Naive thymus-derived CD4-positive, alpha-beta T cell (primary cell): Measurements from ENCODE around the gene SLC39A3. TPM values are rescaled to one million over a fixed set of nuclear protein-coding genes. Genes with fewer than 3 reads are reported as not detected.

ENCODE experiments used
- ATAC-seq: fragments of 150-1000 bp; cut with Tn5 transposase; 2 replicates; pipeline ENCODE4 v1.10.0; 2021; ENCODE audit warnings: mild to moderate bottlenecking, moderate library complexity
- CTCF ChIA-PET: fragments of 350-600 bp; sonication (Branson Sonifier 250); formaldehyde crosslinking; loops from one replicate; lab custom pipeline; 2021; ENCODE audit warnings: antibody characterized with exemption; lab: Charles Lee
- POLR2A ChIA-PET: fragments of 350-600 bp; sonication (Branson Sonifier 250); formaldehyde crosslinking; loops from one replicate; lab custom pipeline; 2021; ENCODE audit warnings: antibody characterized with exemption, inconsistent platforms; lab: Charles Lee
- DNase-seq, 9 donors: peaks; one replicate each; pipeline versions ENCODE4 v3.0.0 to v3.0.0-alpha.2; 2020 to 2022; ENCODE audit warnings: mixed read lengths in 1 of 9
- H3K27ac ChIP-seq: one replicate; pipeline ENCODE4 v1.7.0; 2013; ENCODE audit warnings: mild to moderate bottlenecking, low read depth, low read length, moderate library complexity
- H3K27me3 ChIP-seq, 2 donors: one replicate each; pipeline ENCODE4 v1.7.0; 2013; ENCODE audit warnings: low read length in 2 of 2, mild to moderate bottlenecking in 2 of 2, moderate library complexity in 2 of 2; ENCODE audit not compliant: control insufficient read depth in 2 of 2, insufficient read depth in 2 of 2
- H3K36me3 ChIP-seq, 3 experiments: 1 replicate in 2 of 3; 2 replicates in 1 of 3; pipeline ENCODE4 v1.7.0; 2013; ENCODE audit warnings: low read length in 3 of 3, mild to moderate bottlenecking in 3 of 3, moderate library complexity in 1 of 3; ENCODE audit not compliant: insufficient read depth in 3 of 3, control insufficient read depth in 2 of 3
- H3K4me1 ChIP-seq, 2 donors: one replicate each; pipeline ENCODE4 v1.7.0; 2013; ENCODE audit warnings: low read length in 2 of 2, mild to moderate bottlenecking in 2 of 2, moderate library complexity in 1 of 2; ENCODE audit not compliant: control insufficient read depth in 2 of 2, insufficient read depth in 2 of 2
- H3K4me3 ChIP-seq: 2 replicates; pipeline ENCODE4 v1.7.0; 2013; ENCODE audit warnings: mild to moderate bottlenecking, low read length
- H3K9me3 ChIP-seq, 3 experiments: 1 replicate in 2 of 3; 2 replicates in 1 of 3; pipeline ENCODE4 v1.7.0; 2013; ENCODE audit warnings: low read length in 3 of 3; ENCODE audit not compliant: control insufficient read depth in 2 of 3
- H3K27ac Mint-ChIP-seq, 9 donors: one replicate each; pipeline ENCODE4 v1.8.0; 2020 to 2022; ENCODE audit warnings: mixed read lengths in 9 of 9, mild to moderate bottlenecking in 8 of 9, moderate library complexity in 5 of 9, inconsistent platforms in 2 of 9
- H3K27me3 Mint-ChIP-seq, 5 donors: one replicate each; pipeline ENCODE4 v1.8.0; 2021 to 2022; ENCODE audit warnings: mixed read lengths in 5 of 5, mild to moderate bottlenecking in 1 of 5
- H3K36me3 Mint-ChIP-seq, 5 donors: one replicate each; pipeline ENCODE4 v1.8.0; 2020 to 2022; ENCODE audit warnings: mixed read lengths in 5 of 5, mild to moderate bottlenecking in 3 of 5, inconsistent platforms in 1 of 5
- H3K4me1 Mint-ChIP-seq, 7 donors: one replicate each; pipeline ENCODE4 v1.8.0; 2020 to 2022; ENCODE audit warnings: mixed read lengths in 7 of 7, mild to moderate bottlenecking in 3 of 7, inconsistent platforms in 1 of 7
- H3K4me3 Mint-ChIP-seq, 10 donors: one replicate each; pipeline ENCODE4 v1.8.0; 2020 to 2022; ENCODE audit warnings: mild to moderate bottlenecking in 10 of 10, mixed read lengths in 10 of 10, moderate library complexity in 6 of 10, inconsistent platforms in 2 of 10
- H3K9me3 Mint-ChIP-seq, 11 donors: one replicate each; pipeline ENCODE4 v1.8.0; 2020 to 2022; ENCODE audit warnings: mixed read lengths in 11 of 11, mild to moderate bottlenecking in 4 of 11, inconsistent platforms in 1 of 11, moderate library complexity in 1 of 11
- intact Hi-C, 2 donors: fragments of 100-400 bp; cut with micrococcal nuclease; formaldehyde crosslinking; loops; one replicate each; pipeline ENCODE4 v1.15.1; 2023
- polyA plus RNA-seq, 2 donors: library from polyadenylated mRNA; unstranded; fragments of 300-500 nt; fragmentation: Illumina TruSeq; gene quantifications; one replicate each; pipeline ENCODE4 v1.2.3, GENCODE V29; 2021
- total RNA-seq, 6 experiments: library from RNA in 5 of 6; stranded (reverse) in 5 of 6; gene quantifications; 1 replicate in 5 of 6; 2 replicates in 1 of 6; pipeline ENCODE4 v1.2.3 and lab custom pipeline; 2021 to 2026

SLC39A3 gene
- total and polyA plus RNA-seq, 7 experiments from 2014 or later: 10.1 to 42.1 (median 20.0) TPM

DNA sequence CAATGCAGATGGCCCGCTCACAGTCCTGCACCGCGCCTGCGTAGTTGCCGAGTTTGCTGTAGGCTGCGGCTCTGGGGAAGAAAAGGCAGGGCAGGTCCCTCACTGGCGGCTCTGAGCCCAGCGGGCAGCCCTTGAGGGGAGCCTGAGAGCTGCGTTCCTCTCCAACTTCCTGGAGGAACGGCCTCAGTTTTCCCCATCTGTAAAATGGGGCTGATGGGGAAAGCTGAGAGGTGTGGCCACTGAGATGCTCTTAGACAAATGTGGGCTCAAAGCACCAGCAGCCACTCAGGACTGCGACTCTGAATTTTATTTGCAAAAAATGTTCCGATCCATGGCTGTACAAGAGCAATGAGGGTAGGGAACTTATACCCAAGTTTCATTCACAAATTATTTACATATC is 23.9 kb upstream of the SLC39A3 start:
- CTCF ChIA-PET: no interaction called here
- H3K36me3 ChIP-seq: peaks cover 0 to 91% (median 0%) of the 10 kb centered on the region in 3 experiments
- H3K4me1 Mint-ChIP-seq: peaks cover 0 to 2% (median 0%) of the 10 kb centered on the region in 7 donors

DNA sequence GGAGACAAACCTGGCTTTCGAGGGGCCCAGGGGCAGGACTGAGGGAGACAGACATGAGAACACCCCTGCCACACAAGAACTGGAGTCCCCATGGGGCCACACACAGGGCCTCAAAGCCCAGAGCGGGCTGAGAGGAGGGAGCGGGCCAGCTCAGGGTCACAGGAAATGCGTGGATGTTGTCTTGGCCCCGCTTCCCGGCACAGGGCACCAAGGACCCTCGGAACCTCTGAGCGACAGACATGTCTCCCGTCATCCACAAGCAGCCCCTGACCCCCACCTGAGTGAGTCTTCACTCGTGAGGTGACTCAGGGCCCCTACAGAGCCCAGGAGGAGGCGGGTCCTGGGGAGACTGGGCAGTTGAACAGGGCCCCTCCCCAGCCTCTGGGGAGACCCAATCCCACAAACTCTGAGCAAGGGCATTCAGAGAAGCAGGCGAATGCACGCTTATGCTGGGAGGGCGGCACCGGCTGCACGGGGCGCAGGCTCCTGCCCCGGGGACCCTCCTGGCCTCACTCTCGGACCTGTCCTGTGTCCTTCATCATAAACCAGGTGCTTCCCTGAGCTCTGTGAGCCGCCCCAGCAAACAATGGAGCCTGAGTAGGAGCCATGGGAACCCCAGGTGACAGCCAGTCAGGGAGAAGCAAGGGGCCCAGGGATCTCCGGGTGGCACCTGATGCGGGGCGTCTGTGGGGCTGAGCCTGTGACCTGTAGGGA is 23.1 kb upstream of the SLC39A3 start:
- H3K36me3 ChIP-seq: peaks cover 0 to 87% (median 0%) of the 10 kb centered on the region in 3 experiments
- CTCF ChIA-PET: no interaction called here
- POLR2A ChIA-PET: interaction anchor here (0.7 kb wide), 1 partner anchor 113 kb away, joined by 3 read pairs; no protein-coding TSS in a partner anchor

More for the DNA sequence above, 23.9 kb upstream of the SLC39A3 start:
- Mint-ChIP-seq H3K4me3 (no peak overlapping the region), H3K9me3 (no peaks in the 10 kb centered on the region), H3K36me3 (peaks cover 0 to 12% (median 6%) of the 10 kb centered on the region in 5 donors), H3K27me3 (no peaks in the 10 kb centered on the region), H3K27ac (no peak overlapping the region)
- Histone ChIP-seq H3K4me3 (no peak overlapping the region), H3K9me3 (no peaks in the 10 kb centered on the region), H3K27me3 (no peaks in the 10 kb centered on the region), H3K27ac (no peak overlapping the region), H3K4me1 (no peaks in the 10 kb centered on the region)
- intact Hi-C loops: no loop called here
- POLR2A ChIA-PET: no interaction called here
- DNase-seq (no peak), ATAC-seq (no peak)

GRCh38 chr19:2761876-2762782 is 22.3 kb upstream of the SLC39A3 start:
- H3K4me3 Mint-ChIP-seq: no peak overlapping the region
- peaks cover 0 to 87% (median 0%) of the 10 kb centered on the region in 3 experiments for H3K36me3 ChIP-seq
- peaks cover 0 to 20% (median 9%) of the 10 kb centered on the region in 5 donors for H3K36me3 Mint-ChIP-seq
- intact Hi-C loops: no loop called here
- no peaks in the 10 kb centered on the region for H3K4me1 ChIP-seq
- H3K4me3 ChIP-seq: no peak overlapping the region
- H3K9me3 Mint-ChIP-seq: no peaks in the 10 kb centered on the region
- POLR2A ChIA-PET: interaction anchor here (0.7 kb wide), 1 partner anchor 114 kb away, joined by 3 read pairs; no protein-coding TSS in a partner anchor
- peaks cover 0 to 2% (median 0%) of the 10 kb centered on the region in 7 donors for H3K4me1 Mint-ChIP-seq
- no peak for ATAC-seq
- H3K27me3 Mint-ChIP-seq: no peaks in the 10 kb centered on the region
- CTCF ChIA-PET: no interaction called here
- no peak for DNase-seq
- H3K27ac ChIP-seq: no peak overlapping the region
- H3K27me3 ChIP-seq: no peaks in the 10 kb centered on the region
- no peak overlapping the region for H3K27ac Mint-ChIP-seq
- H3K9me3 ChIP-seq: no peaks in the 10 kb centered on the region

More for the DNA sequence above, 23.1 kb upstream of the SLC39A3 start:
- no peak for DNase-seq
- ATAC-seq: no peak
- no peaks in the 10 kb centered on the region for H3K27me3 Mint-ChIP-seq
- H3K4me3 ChIP-seq: no peak overlapping the region
- no peaks in the 10 kb centered on the region for H3K27me3 ChIP-seq
- no peaks in the 10 kb centered on the region for H3K9me3 ChIP-seq
- intact Hi-C loops: no loop called here
- H3K36me3 Mint-ChIP-seq: peaks cover 0 to 15% (median 9%) of the 10 kb centered on the region in 5 donors
- H3K4me3 Mint-ChIP-seq: no peak overlapping the region
- no peaks in the 10 kb centered on the region for H3K4me1 ChIP-seq
- H3K4me1 Mint-ChIP-seq: peaks cover 0 to 2% (median 0%) of the 10 kb centered on the region in 7 donors
- H3K27ac Mint-ChIP-seq: no peak overlapping the region
- no peak overlapping the region for H3K27ac ChIP-seq
- no peaks in the 10 kb centered on the region for H3K9me3 Mint-ChIP-seq

DNA sequence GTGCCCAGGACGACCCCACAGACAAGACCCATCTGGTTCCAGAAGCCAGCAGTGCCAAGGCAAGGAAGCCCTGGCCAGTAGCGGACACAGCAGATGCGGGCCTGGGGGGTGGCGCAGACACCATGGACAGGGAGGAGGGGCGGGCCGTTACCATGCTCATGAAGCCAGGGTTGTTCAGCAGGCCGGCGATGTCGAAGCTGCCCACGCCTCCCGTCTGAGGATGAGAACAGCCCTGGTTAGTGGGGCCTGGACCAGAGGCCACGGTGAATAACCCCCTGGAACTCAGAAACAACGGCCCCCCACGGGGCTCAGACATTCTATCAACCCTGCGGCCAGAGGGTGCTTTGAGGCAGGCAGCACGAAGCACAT is 21.5 kb upstream of the SLC39A3 start:
- intact Hi-C loops: no loop called here
- Histone ChIP-seq H3K27ac (no peak overlapping the region), H3K27me3 (no peaks in the 10 kb centered on the region), H3K9me3 (no peaks in the 10 kb centered on the region), H3K4me3 (no peak overlapping the region), H3K36me3 (peaks cover 0 to 87% (median 0%) of the 10 kb centered on the region in 3 experiments), H3K4me1 (no peaks in the 10 kb centered on the region)
- POLR2A ChIA-PET: no interaction called here
- ATAC-seq (no peak), DNase-seq (no peak)
- peaks cover 0 to 2% (median 0%) of the 10 kb centered on the region in 7 donors for H3K4me1 Mint-ChIP-seq
- H3K9me3 Mint-ChIP-seq: no peaks in the 10 kb centered on the region
- no peak overlapping the region for H3K4me3 Mint-ChIP-seq
- no peaks in the 10 kb centered on the region for H3K27me3 Mint-ChIP-seq
- H3K27ac Mint-ChIP-seq: no peak overlapping the region
- CTCF ChIA-PET: no interaction called here
- H3K36me3 Mint-ChIP-seq: peaks cover 0 to 20% (median 7%) of the 10 kb centered on the region in 5 donors

DNA sequence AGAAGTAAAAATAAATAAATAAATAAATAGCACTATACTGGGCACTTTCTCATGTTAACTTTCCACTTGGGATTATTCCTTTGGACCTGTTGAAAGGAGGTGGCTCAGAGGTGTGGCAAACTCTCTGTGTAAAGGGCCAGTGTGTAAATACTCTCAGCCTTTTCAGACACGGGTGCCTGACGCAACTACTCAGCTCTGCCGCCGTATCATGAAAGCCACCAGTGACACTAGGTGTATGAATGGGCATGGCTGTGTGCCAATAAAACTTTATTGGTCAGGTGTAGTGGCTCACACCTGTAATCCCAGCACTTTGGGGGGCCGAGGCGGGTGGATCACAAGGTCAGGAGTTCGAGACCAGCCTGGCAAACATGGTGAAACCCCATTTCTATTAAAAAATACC is 20.1 kb upstream of the SLC39A3 start:
- Mint-ChIP-seq H3K9me3 (no peaks in the 10 kb centered on the region), H3K36me3 (peaks cover 0 to 21% (median 7%) of the 10 kb centered on the region in 5 donors), H3K27ac (no peak overlapping the region), H3K4me3 (no peak overlapping the region), H3K4me1 (peaks cover 0 to 2% (median 0%) of the 10 kb centered on the region in 7 donors), H3K27me3 (no peaks in the 10 kb centered on the region)
- H3K4me3 ChIP-seq: no peak overlapping the region
- ChIA-PET CTCF (interaction anchor here (0.6 kb wide), 1 partner anchor 75 kb away, joined by 3 read pairs; no protein-coding TSS in a partner anchor), POLR2A (no interaction called here)
- no peaks in the 10 kb centered on the region for H3K4me1 ChIP-seq
- no peak for ATAC-seq
- H3K9me3 ChIP-seq: no peaks in the 10 kb centered on the region
- no peak overlapping the region for H3K27ac ChIP-seq
- intact Hi-C loops: no loop called here
- no peak for DNase-seq
- peaks cover 0 to 85% (median 0%) of the 10 kb centered on the region in 3 experiments for H3K36me3 ChIP-seq
- no peaks in the 10 kb centered on the region for H3K27me3 ChIP-seq

- H3K27me3 ChIP-seq: no peaks in the 10 kb centered on the region
- ChIA-PET POLR2A (no interaction called here), CTCF (no interaction called here)
- H3K27ac ChIP-seq: no peak overlapping the region
- Mint-ChIP-seq H3K4me1 (peaks cover 0 to 2% (median 0%) of the 10 kb centered on the region in 7 donors), H3K27ac (peak overlapping the region in 1 of 9 donors; percentile 19), H3K4me3 (no peak overlapping the region), H3K36me3 (peaks cover 0 to 20% (median 7%) of the 10 kb centered on the region in 5 donors), H3K27me3 (no peaks in the 10 kb centered on the region), H3K9me3 (no peaks in the 10 kb centered on the region)
- H3K9me3 ChIP-seq: no peaks in the 10 kb centered on the region
- no peak overlapping the region for H3K4me3 ChIP-seq
- H3K36me3 ChIP-seq: peaks cover 0 to 86% (median 0%) of the 10 kb centered on the region in 3 experiments
- no peak for DNase-seq
- no peaks in the 10 kb centered on the region for H3K4me1 ChIP-seq
- intact Hi-C loops: no loop called here
- ATAC-seq: no peak
Observed at GRCh38 chr19:2759362-2759761, 19.5 kb upstream of the SLC39A3 start.
